Fibroblast of upper back skin (primary cell): Measurements from ENCODE around the gene STAG3.
A peak's percentile ranks its signal among the peaks of the same experiment; 100 is the strongest.
"Not testable (repeated sequence)": the region's sequence is repeated elsewhere in the genome, so short reads cannot be mapped to it uniquely, and the experiment has no call there.

Experiments used
- DNase-seq: peaks from one replicate; pipeline ENCODE4 v3.0.0-alpha.2; 2013

The STAG3 gene, protein sequence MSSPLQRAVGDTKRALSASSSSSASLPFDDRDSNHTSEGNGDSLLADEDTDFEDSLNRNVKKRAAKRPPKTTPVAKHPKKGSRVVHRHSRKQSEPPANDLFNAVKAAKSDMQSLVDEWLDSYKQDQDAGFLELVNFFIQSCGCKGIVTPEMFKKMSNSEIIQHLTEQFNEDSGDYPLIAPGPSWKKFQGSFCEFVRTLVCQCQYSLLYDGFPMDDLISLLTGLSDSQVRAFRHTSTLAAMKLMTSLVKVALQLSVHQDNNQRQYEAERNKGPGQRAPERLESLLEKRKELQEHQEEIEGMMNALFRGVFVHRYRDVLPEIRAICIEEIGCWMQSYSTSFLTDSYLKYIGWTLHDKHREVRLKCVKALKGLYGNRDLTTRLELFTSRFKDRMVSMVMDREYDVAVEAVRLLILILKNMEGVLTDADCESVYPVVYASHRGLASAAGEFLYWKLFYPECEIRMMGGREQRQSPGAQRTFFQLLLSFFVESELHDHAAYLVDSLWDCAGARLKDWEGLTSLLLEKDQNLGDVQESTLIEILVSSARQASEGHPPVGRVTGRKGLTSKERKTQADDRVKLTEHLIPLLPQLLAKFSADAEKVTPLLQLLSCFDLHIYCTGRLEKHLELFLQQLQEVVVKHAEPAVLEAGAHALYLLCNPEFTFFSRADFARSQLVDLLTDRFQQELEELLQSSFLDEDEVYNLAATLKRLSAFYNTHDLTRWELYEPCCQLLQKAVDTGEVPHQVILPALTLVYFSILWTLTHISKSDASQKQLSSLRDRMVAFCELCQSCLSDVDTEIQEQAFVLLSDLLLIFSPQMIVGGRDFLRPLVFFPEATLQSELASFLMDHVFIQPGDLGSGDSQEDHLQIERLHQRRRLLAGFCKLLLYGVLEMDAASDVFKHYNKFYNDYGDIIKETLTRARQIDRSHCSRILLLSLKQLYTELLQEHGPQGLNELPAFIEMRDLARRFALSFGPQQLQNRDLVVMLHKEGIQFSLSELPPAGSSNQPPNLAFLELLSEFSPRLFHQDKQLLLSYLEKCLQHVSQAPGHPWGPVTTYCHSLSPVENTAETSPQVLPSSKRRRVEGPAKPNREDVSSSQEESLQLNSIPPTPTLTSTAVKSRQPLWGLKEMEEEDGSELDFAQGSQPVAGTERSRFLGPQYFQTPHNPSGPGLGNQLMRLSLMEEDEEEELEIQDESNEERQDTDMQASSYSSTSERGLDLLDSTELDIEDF

DNA sequence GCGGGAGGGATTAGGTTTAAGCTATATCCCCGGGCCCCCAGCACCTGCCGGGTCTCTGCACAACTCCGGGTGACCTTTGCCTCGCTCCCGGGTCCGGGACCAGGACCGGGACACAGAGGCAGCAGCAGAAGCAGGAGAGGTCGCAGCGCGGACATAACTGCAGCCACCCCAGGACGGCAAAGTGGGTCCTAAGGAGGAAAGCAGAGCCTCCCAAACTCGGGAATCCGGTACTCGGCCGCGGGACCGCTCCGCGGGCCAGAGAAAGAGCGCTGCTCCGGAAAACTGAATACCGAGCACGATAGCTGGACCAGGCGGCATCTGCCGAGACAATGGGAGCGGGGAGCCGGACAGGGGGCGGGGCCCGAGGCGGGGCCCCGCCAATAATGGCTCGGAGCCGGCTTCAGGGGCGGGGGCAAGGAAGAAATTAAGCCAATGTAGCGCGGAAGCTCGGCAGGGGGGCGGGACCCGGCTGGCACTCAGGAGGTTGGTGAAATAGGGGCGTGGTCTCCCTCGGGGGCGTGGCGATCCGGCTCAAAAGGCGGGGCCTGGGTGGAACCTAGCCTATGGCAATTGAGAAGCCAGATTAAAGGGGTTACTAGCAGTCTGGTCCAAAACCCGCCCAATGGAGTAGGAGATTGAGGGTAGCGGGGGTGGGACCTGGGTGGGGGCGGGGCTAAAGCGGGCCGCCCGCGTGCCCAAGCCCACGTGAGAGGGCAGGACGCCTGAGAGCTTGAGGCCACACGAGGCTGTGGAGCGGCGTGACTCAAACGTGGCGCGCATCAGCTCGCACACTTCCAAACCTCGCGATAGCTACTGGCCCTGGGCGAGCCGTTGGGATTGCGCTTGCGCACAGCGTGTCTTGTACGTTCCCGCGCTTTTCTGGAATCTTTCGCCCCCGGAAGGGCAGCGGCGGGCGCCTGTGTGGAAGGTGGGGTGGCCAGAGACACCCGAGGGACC is at the start of gene STAG3, which contains the start of gene GPC2:
Gene STAG3, plus strand, starts transcription at position 874 of the 957 bp plus-strand sequence. CDS start 2,639 bp downstream, outside the sequence.
Gene GPC2, minus strand, starts transcription at position 337 of the 957 bp plus-strand sequence. Its CDS starts 182 bp downstream, at position 155.
- peak; percentile 97 for DNase-seq

DNA sequence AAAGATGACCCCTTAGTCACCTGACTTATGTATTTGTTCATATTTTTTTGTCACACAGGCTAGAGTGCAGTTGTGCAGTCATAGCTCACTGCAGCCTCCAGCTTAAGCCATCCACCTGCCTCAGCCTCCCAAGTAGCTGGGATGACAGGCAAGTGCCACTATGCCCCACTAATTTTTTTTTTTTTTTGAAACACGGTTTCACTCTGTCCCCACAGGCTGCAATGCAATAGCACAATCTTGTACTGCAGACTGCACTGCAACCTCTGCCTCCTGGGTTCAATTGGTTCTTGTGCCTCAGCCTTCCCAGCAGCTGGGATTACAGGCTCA is 49.1 kb upstream of the STAG3 start:
- no peak for DNase-seq

DNA sequence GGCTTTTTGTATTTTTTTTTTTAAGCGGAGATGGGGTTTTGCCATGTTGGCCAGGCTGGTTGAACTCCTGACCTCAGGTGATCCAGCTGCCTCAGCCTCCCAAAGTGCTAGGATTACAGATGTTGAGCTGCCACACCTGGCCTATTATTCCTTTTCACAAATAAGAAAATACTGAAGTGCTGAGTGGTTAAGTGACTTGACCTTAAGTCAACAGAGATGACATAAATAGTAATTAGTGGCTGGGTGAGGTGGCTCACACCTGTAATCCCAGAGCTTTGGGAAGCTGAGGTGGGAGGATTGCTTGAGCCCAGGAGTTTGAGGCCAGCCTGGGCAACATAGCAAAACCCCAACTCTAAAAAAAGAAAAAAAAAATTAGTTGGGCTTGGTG is 47.5 kb upstream of the STAG3 start:
- not testable (repeated sequence) for DNase-seq

DNA sequence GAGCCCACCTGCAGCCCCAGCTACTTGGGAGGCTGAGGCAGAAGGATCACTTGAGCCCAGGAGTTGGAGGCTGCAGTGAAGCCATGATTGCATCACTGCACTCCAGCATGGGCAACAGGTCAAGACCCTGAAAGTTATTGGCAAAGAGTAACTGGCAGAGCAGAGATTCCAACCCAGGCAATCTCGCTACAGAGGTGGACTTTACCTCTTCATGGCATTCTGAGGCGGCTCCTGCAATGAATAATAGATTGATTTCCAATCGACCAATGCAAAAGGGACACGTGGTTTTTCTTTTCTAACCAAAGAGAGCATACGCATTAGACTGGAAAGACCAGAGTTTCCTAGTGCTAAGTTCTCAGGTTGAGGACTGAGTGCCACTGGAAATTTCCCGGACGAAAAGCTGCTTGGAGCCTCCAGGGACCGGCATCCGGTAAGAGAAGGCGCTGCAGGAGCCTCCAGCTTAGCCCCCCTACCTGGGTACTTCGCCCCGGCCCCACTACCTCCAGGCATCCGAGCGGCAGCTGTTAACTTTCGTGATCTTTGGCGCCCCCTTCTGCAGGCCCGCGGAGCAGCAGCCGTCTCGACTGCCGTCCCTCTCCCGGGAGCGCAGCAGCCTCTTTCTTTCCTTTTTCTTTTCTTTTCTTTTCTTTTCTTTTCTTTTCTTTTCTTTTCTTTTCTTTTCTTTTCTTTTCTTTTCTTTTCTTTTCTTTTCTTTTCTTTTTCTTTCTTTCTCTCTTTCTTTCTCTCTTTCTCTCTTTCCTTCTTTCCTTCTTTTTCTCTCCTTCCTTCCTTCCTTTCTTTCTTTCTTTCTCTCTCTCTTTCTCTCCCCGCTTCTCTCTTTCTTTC is 46.9 kb upstream of the STAG3 start:
- peak; percentile 49 for DNase-seq

DNA sequence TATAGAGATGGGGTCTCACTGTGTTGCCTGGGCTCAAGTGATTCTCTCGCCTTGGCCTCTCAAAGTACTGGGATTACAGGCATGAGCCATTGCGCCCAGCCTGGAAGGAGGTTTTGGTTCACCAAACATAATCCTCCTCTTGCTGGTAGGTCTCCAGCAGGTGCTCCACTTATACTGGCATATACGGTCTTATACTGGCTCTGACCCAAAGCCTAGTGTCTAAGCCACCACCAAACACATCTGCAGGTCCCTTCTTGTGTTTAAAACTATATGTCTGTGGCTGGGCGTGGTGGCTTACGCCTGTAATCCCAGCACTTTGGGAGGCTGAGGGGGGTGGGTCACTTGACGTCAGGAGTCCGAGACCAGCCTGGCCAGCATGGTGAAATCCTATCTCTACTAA is 45.6 kb upstream of the STAG3 start:
- no peak for DNase-seq

DNA sequence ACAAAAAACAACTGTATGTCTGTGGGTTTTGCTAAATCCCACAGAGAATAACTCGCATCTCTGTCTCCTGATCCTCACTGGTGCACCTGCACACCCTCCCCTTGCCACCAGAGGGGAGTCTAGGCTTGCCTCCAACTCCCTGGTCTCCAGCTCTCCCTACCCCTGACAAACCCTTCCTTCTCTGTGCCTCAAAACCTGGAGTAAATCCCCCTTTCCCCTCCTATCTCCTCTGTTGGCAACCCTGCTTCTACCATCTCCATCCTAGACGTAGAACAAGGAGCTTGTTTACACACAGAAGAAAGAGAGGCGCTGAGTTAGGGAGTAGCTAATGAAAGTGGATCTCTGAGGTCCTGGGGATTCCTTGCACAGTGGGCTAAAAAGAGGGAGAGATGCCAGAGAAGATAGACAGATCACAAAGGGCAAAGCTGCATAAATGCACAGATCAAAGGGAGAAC is 45.0 kb upstream of the STAG3 start:
- DNase-seq = peak; percentile 62

DNA sequence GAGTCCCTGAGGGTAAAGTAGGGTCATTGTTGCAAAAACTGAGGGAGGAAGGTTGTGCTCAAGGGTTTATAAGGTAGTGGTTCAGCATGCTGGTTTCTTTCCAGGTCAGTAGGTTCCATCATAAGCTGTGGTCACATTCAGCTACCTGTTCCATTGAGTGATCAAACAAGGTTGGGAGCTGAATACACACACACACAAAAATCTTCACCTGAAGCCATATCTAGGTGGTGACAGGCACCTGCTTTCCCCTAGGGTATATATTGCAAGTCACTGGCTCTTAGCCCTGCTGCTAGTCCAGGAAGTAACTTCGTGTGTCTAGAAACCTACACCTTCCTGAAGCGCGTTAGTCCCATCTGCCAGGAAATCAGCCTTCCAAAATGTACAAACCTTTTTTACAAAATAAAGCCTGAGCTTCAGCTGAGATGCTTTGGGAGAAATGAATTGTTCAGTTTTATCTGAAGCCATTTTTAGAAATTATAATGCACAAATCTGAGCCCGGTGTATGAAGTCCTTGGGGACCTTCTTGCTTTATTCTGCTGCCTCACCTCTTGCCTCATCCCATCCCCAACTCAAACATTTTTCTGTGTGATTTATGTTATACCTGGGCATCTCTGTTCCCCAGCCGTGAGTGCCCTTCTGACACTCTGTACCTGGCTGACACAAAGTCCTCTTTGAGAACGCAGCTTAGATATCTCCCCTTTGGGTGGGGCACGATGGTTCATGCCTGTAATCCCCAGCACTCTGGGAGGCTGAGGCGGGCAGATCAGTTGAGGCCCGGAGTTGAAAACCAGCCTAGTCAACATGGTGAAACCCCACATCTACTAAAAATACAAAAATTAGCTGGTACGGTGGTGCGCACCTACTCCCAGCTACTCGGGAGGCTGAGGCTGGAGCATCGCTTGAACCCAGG is 39.6 kb upstream of the STAG3 start:
- DNase-seq = no peak

DNA sequence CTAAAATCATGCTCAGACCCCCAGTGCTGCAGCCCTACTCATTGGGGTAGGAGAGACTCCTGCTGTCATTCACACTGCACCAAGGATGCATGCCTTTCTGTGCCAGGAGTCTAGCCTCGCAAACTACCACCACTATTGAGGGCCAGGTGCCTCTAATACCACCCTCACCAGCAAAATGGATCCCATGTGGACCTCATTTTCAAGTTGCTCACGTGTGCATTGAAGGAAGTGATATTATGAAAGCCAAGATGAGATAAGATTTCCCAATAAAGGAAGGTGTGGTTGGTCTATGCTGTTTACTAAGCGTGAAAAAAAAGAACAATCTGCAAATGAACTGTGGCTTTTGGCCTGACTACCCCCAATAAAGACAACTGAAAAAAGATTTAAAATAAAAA is 36.2 kb upstream of the STAG3 start:
- no peak for DNase-seq

DNA sequence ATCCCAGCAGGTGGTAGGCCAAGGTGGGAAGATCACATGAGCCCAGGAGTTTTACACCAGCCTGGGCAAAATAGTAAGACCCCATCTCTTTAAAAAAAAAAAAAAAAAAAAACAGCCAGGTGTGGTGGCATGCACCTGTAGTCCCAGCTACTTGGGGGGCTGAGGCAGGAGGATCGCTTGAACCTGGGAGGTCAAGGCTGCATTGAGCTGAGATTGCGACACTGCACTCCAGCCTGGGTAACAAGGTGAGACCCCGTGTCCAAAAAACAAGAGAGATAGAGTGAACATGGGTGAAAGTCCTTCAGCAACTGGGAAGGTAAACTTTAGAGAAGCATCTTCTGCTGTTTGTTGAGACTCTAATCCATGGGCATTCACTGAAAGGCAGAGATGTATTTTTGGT is 35.3 kb upstream of the STAG3 start:
- no peak for DNase-seq

DNA sequence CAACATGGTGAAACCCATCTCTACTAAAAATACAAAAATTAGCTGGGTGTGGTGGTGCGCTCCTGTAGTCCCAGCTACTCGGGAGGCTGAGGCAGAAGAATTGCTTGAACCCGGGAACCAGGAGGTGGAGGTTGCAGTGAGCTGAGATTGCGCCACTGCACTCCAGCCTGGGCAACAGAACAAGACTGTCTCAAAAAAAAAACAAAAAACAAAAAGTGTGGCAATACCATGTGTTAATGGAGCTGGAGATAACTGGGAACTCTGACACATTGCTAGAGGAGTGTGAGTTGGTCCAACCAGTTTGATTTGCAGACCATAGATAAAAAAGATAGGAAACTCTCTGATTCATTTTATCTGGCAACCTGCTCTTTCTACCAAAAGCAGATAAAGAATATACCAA is 31.4 kb upstream of the STAG3 start:
- DNase-seq = not testable (repeated sequence)

DNA sequence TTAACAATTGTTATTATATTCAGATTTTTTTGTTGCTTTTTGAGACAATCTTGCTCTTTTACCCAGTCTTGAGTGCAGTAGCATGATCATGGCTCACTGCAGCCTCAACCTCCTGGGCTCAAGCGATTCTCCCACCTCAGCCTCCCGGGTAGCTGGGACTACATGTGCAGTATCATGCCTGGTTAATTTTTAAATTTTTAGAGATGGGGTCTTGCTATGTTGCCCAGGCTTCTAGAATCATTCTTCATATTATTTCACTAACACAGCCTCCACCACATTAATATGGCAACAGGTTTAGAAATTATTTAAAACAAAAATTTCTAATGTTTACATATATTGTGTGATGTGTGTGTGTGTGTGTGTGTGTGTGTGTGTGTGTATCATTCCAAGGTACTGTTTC is 30.4 kb upstream of the STAG3 start:
- no peak for DNase-seq

DNA sequence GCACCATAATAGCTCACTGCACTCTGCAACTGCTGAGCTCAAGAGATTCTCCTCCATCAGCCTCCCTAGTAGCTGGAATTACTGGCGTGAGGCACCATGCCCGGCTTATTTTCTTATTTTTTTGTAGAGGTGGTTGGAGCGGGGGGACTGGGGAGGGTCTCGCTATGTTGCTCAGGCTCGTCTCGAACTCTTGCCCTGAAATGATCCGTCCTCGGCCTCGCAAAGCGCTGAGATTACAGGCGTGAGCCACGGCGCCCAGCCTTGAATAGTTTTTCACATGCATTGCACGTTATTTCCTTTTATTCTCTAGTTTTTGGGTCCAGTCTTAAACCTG is 29.5 kb upstream of the STAG3 start:
- no peak for DNase-seq

DNA sequence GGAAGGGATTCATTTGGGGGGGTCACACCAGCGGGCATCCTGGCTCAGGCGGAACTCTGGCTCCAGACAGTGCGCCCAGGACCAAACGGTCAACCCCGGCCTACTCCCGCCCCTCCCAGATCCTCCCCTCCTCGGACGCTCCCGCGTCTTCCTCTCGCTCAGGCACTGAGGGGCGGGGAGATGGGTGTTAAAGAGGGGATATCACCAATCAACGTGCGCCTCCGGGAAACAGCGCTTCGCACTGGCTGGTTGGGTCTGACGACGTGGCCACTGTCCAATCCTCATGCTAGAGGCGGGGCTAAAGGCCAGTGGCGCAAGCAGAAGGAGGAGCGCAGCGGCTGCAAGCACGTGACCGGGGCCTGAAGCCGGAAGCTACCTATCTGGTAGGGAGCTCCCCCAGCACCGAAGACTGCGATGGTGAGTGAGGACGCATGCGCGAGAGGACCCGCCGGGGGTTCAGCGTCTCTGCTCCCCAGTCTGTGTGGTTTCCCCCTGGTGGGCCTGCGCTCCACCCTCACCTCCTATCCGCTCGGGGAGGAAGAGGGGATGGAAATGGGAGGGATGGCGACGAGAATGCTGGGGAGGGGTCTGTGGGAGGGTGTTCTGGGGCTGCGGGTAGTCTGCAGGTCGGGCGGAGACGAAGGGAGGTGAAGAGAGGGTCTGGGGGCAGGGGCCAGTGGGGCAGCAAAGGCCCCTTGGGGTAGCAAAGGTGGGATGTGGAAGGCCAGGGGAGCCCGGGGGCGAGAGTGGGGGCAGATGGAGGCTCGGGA is 29.0 kb upstream of the STAG3 start, which contains the start of gene LAMTOR4:
Gene LAMTOR4, plus strand, starts transcription at position 360 of the 770 bp plus-strand sequence. Its CDS starts 55 bp downstream, at position 415.
- peak; percentile 99 for DNase-seq

DNA sequence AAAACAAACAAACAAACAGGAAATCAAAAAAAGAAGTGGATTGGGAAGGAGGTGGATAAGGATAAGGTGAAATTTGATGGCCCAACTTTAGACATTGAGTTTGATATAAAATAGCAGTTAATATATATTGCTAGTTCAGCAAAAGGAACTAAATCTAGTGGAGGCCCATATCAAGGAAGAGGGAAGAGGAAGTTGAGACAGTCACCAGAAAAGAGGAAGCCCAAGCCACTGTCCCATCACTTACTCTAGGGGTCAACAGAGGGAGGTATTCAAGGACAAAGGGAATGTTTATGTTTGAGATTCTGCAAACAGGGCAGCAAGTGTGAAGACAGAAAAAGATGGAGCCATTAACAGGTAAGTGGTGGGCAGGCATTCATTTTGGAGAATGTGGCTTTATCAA is 25.3 kb upstream of the STAG3 start:
- no peak for DNase-seq

DNA sequence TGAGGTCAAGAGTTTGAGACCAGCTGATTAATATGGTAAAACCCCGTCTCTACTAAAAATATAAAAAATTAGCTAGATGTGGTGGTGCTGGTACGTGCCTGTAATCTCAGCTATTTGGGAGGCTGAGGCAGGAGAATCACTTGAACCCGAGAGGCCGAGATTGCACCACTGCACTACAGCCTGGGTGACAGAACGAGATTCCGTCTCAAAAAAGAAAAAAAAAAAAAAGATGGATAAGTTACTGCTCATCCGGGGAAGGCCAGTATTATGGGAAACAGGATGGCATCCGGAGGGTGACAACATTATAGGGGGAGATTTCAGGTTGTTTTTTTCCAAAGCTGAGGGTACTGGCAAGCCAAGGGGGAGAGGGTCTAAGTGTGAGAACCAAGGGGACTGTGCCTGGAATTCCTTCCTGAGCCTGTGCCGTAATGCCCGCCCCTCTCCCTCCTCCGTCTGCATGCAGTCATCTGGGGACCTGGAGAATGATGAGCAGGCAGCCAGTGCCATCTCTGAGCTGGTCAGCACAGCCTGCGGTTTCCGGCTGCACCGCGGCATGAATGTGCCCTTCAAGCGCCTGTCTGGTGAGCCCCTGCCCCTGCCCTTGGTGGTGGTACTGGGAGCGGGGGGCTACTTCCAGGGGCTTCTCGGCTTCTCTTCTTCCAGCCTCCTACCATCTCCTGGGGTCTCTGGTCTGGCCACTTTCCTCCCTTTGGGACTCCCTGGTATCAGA is 24.6 kb upstream of the STAG3 start:
- DNase-seq = no peak

DNA sequence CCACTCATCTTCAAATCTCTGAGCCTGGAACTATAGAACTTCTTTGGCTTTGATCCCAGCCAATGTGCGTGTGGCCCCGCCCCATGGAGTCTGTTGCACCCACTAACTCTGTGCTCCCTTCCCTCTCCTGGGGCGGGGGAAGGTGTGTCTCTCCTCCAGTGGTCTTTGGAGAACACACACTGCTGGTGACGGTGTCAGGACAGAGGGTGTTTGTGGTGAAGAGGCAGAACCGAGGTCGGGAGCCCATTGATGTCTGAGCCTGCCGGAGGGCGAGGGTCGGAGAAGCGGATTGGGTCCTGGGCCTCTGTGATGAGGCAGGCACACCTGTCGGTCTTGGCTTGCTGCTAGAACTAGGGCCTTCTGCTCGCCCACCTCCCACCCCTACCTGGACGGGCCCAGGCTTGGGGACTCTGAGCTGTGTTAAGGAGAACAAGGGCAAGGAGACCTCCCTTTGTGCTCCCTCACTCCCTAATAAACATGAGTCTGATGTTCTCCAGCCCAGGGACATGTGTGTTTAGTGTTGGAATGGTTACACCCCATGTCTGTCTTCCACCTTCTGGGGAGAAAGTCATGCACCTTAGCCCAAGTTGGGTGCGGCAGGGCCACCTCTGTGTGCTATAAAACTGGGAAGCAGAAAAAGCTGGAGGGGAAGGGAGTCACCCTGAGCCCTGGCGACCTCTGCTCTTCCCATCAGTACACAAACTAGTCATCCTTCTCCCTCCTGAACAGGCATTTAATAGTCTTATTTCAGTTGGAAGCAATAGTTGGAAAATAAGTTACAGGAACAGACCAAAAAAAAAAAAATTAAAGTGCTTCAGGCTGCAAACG is 23.8 kb upstream of the STAG3 start:
- no peak for DNase-seq
